Lung microvascular endothelial cell (primary cell): ENCODE measurements around the gene DGKI. TPM values are rescaled to one million over a fixed set of nuclear protein-coding genes. Genes with fewer than 3 reads are reported as not detected.

Experiments
- DNase-seq, 2 donors: peaks; one replicate each; pipeline versions ENCODE4 v3.0.0 to v3.0.0-alpha.2; 2010; ENCODE audit warnings: low read depth in 2 of 2
- total RNA-seq: library from RNA; depleted of rRNA; stranded (reverse); fragments of >200 nt; gene quantifications from 2 replicates; pipeline ENCODE4 v1.2.1, GENCODE V29; 2014

Gene DGKI
- total RNA-seq, 1 donor from 2014 or later = 2.6 TPM

- DNase-seq = no peak
Observed at GRCh38 chr7:137366995-137367394, 479.8 kb downstream of the DGKI start.

DNA sequence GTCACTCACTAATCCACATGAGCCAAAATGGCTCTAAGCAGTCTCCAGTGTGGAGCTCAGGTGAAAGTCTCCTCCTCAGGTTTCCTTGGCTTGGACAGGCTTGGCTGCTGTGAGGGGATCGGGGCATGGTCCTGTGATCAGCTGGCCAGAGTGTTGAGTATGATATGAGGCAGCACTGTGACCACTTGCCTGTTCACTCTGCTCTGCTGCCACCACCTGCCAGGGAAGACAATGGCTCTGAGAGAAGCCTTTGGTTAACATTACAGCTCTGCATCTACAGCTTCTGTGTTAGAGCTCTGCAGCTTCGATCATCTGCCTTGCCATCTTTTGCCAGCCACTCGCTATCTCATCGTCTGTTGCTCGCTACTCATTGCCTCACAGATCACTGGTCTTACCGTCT is 483.1 kb downstream of the DGKI start:
- DNase-seq = no peak

- no peak for DNase-seq
Observed at GRCh38 chr7:137360087-137360679, 486.6 kb downstream of the DGKI start.

DNA sequence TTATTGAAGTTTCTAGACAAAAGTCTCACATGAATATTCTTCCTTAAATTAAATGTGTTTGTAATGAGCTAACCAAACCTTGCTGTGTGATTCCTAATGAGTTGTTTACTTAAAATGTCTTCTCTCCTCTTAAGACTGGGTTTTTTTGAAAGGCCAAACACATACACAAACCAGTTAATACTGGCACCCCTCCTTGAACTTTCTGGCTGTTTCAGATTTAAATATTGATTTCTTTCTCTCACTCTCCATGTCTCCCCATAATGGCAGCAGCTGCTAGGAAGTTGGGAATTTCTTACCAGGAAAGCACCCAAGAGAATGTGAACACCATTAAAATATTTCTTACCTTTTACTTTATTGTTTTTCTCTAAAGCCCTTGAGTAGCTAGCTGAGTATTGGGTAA is 491.8 kb downstream of the DGKI start:
- no peak for DNase-seq

DNA sequence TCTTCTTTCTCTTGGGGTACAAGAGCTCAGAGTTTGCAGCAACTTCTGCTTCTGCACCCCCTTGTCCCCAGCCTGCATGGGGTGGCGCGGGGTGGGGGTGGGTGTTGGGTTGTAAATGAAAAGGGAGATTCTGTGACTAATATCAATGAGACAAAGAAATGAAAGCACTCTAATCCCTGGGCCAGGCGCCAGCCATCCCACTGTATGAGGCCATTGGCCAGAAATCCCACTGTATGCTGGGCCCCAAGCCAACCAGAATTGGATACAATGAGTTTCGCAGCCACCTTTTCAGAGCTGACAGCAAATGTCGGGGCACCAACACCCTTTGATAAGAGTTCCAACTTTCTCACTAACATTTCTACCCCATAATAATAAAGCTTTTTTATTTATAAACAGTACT is 492.4 kb downstream of the DGKI start:
- peak in 1 of 2 donors; percentile 45 for DNase-seq

DNA sequence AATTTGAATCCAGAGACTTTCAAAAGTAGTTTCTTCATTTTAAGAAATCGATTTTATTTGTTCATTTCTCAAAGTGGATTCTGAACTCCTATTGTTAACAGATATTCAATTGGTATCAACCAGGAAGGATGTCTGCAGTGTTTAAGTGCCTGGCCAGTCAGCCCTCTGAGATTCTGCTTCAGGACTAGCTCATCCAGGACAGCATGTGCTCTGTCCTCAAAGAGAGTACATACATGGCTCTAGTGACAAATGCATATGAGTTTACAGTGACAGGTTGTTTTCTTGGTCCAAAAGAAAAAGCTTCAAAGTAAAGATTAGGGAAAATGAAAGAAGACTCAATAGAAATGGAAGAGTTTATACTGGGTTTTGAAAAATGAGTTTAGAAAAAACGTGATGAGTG is 494.8 kb downstream of the DGKI start:
- no peak for DNase-seq

- no peak for DNase-seq
Observed at GRCh38 chr7:137345799-137346449, 500.9 kb downstream of the DGKI start.

DNA sequence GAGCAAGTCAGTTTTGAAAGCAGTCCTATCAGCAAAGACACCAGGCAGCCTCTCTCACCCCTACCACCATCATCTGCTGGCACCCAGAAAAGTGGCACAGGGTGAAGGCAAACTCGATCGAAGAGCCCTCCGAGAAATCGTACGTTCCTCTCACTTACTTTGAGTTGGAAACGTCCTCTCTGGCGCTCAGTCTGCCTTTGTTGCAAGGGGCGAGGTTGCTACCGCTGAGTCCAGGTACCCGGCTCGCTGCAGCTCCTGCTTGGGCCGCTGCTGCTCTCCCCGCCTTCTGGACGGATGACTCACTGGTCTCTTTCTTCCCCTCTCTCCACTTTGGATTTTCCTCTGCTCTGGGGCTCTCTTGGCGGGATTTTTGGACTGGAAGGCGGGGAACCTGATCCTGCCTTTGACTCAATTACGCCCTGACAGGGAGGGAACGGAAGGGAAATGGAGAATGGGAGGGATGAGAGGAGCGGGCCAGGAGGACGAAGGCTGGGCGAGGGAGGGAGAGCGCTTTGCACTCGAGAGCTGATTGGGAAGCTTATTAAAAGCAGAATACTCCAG is 503.4 kb downstream of the DGKI start, which contains the start of gene PTN:
Gene PTN (minus strand): TSS at position 453 of the 561 bp plus-strand sequence. CDS start 88,760 bp downstream, outside the sequence.
- DNase-seq = no peak

DNA sequence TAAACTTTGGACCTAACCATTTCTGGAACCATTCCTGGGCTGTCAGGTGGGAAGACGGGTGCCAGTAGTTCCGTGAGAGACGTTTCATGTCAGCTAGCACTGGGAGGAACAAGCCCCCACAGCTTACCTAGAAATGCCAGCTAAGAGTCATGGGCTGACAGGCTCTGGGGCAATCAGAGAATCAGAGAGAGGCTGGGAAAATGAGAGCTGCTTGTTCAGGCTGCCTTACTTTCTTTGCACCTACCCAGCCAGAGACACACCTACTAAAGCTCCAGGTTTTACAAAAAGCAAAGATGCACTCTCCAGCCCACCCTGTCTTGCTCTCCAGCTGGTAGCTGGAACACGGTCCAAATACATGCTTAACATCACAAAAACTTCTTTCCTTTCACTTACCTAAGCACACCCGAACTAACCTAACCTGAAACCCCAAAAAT is 503.9 kb downstream of the DGKI start:
- DNase-seq = no peak

- no peak for DNase-seq
Observed at GRCh38 chr7:137342265-137342664, 504.5 kb downstream of the DGKI start.

DNA sequence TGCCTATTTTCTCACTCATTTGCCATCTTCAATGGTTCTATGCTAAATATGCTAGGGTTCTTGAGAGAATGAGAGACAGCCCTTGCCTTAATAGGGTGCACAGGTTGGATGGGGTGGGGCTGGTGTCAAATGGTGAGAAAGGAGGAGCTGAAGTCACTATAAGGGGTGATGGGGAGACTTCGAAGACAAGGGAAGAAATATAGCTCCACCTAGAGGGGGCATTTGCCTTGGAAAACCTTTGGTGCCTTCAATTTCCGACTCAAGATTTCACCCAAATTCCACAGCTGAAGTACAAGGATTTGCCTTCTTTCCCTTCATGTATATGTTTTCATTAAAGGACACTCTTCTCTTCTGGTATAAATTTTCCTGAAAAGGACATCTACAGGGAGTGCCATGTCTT is 508.9 kb downstream of the DGKI start:
- no peak for DNase-seq

DNA sequence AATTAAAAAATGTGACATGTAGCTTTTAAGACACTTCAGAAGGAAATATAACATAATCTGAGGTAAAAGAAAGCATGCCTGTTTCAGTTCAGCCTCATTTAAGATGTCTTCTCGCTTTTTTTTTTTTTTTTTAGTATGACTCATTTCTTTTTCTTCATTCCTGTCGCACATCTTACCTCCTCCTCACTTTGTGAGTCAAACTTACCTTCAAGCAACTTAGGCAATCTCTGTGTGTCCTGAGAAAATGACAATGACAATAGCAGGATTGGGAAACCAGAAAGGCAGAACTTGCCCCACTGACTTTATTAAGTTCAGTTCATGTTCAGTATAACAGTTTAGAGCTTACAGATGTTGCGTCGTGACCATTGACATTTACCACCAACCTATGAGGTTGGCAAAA is 511.0 kb downstream of the DGKI start:
- DNase-seq = no peak

- DNase-seq = no peak
Observed at GRCh38 chr7:137331378-137331777, 515.4 kb downstream of the DGKI start.

Other genes starting within 250 kb of the DGKI start
- 14.4 and 30.4 TPM in 2 replicates for gene CREB3L2, start 155.1 kb upstream of the DGKI start, total RNA-seq
- gene AKR1D1, start 229.5 kb upstream of the DGKI start, total RNA-seq = not detected in 2 replicates